ENCODE data around the gene PNRC1. TPM values are rescaled to one million over a fixed set of nuclear protein-coding genes. Genes with fewer than 3 reads are reported as not detected.
"Not testable (repeated sequence)": the region's sequence is repeated elsewhere in the genome, so short reads cannot be mapped to it uniquely, and the experiment has no call there.

The PNRC1 gene
- total RNA-seq, 1 experiment from 2014 or later, result 12.7 TPM

DNA sequence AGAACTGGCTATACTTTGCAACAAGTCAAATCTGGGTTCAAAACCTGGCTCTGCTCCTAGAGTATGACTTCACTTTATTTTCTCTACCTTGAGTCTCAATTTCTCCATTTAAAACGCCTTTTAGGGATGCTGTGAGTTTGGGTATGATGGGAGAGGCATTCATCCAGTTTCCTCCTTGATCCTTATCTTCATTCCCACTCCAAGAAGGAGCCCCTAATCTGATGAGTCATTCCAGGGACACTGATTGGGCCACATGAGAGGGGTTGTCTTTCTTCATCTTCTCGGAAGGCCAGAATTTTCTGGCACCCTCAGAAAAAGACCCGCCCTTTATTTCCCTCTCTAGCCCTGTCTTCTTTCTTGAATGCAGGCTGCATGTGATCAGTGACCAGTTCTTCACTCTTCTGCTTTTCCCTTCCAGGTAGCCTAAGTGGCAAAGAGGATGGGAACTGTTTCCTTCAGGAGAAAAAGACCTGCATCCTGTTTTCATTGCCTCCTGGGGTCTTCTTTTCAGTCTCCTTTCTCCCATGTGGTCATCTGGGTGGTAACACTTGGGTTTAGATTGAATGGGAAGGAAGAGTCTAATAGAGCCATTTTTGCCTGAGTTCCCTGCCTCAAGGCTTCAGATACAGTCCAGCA lies 32.1 kb upstream of the PNRC1 start:
- Histone ChIP-seq H3K36me3 (replicated peaks; ENCODE audit: control insufficient read depth, insufficient read depth, low read length) (no peaks in the 10 kb centered on the region), H3K27me3 (ENCODE audit: control insufficient read depth, insufficient read depth, low read length) (peaks cover 22% of the 10 kb centered on the region)
- DNase-seq, result peak; percentile 16

DNA sequence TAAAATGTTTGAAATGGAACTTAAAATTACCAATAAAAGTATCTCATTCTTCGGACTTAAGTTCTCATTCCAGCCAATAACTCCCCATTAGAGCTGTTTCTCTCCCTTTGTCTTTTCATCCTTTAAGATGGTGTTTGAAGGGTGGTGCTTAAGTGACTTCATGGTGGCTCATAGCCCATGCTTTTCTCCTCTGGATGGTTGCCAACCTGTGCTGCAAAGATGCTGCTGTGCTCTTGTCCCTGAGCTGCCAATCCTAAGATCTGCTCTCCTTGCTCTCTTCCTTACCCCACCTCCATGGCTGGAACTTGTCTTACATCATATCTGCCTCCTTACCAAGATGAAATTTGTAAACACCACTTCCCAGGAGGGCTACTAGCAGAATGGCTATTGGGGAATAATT lies 31.6 kb upstream of the PNRC1 start:
- no peak overlapping the region for H3K4me3 ChIP-seq (ENCODE audit: insufficient read depth, low read depth, low read length)
- peaks cover 22% of the 10 kb centered on the region for H3K27me3 ChIP-seq (ENCODE audit: control insufficient read depth, insufficient read depth, low read length)
- H3K36me3 ChIP-seq (replicated peaks; ENCODE audit: control insufficient read depth, insufficient read depth, low read length), result no peaks in the 10 kb centered on the region
- no peak for DNase-seq

More for the DNA sequence above, 32.1 kb upstream of the PNRC1 start:
- H3K4me3 ChIP-seq (ENCODE audit: insufficient read depth, low read depth, low read length), result no peak overlapping the region

DNA sequence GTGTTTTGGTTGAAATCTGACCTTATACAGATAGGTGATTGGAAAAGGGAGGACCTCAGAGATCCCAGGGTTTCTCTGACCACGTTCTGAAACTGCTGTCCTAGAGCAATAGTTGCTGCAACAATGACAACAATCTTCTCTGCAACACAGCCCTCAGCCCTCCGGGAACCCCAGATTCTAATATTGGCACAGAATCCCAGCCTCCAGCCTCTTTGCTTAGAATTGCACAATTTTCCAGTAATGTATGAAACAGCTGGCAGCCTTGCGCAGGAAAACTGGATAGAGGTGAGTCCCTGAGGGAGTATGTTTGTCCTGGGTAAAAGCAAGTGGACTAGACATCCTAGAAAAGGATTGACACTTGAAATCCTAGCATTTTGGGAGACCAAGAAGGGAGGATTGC lies 30.4 kb upstream of the PNRC1 start:
- peaks cover 22% of the 10 kb centered on the region for H3K27me3 ChIP-seq (ENCODE audit: control insufficient read depth, insufficient read depth, low read length)
- H3K4me3 ChIP-seq (ENCODE audit: insufficient read depth, low read depth, low read length), result no peak overlapping the region
- no peak for DNase-seq
- H3K36me3 ChIP-seq (replicated peaks; ENCODE audit: control insufficient read depth, insufficient read depth, low read length), result no peaks in the 10 kb centered on the region

DNA sequence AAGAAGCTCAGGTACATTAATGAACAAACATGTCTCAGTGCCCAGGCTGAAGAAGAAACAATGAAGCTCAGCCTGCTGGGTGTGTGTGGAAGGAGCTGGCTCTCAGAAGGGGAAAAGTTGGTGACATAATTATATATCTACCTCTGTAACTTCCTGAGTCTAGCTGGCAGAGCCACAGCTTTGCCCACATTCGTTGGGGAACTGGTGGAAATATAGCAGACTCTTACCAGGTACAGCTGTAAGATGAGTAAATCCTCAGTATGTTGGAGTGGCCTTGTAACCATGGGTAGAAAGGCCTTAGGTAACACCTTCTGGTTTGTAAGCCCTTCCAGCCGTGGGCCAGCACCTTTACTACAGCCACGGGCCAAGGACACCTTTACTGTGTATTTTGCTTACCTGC lies 29.9 kb upstream of the PNRC1 start:
- H3K27me3 ChIP-seq (ENCODE audit: control insufficient read depth, insufficient read depth, low read length), result peaks cover 22% of the 10 kb centered on the region
- no peaks in the 10 kb centered on the region for H3K36me3 ChIP-seq (replicated peaks; ENCODE audit: control insufficient read depth, insufficient read depth, low read length)
- H3K4me3 ChIP-seq (ENCODE audit: insufficient read depth, low read depth, low read length), result no peak overlapping the region
- no peak for DNase-seq

DNA sequence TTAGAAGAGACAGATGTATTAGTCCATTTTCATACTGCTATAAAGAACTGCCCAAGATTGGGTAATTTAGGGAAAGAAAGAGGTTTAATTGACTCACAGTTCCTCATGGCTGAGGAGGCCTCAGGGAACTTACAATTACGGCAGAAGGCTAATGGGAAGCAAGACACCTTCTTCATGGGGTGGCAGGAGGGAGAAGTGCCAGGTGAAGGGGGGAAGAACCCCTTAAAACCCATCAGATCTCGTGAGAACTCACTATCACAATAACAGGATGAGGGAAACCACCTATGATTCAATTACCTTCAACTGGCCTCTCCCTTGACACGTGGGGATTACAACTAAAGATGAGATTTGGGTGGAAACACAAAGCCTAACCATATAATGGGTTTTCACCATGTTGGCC lies 28.9 kb upstream of the PNRC1 start:
- DNase-seq, result no peak
- H3K4me3 ChIP-seq (ENCODE audit: insufficient read depth, low read depth, low read length), result no peak overlapping the region
- no peaks in the 10 kb centered on the region for H3K36me3 ChIP-seq (replicated peaks; ENCODE audit: control insufficient read depth, insufficient read depth, low read length)
- H3K27me3 ChIP-seq (ENCODE audit: control insufficient read depth, insufficient read depth, low read length), result peaks cover 22% of the 10 kb centered on the region

DNA sequence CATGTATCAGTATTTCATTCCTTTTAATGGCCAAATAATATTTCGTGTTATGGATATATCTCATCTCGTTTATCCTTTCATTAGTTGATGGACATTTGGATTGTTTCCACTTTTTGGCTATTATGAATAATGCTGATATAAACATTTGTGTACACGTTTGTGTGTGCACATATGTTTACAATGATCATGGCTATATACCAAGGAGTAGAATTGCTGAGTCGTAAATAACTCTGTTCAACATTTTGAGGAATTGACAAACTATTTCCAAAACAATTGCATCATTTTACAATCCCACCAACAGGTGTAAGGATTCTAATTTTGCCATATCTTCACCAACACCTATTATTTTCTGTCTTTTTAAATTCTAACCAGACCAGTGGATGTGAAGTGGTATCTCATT lies 26.3 kb upstream of the PNRC1 start:
- Histone ChIP-seq H3K4me3 (ENCODE audit: insufficient read depth, low read depth, low read length) (no peak overlapping the region), H3K27me3 (ENCODE audit: control insufficient read depth, insufficient read depth, low read length) (peaks cover 15% of the 10 kb centered on the region), H3K36me3 (replicated peaks; ENCODE audit: control insufficient read depth, insufficient read depth, low read length) (no peaks in the 10 kb centered on the region)
- no peak for DNase-seq

DNA sequence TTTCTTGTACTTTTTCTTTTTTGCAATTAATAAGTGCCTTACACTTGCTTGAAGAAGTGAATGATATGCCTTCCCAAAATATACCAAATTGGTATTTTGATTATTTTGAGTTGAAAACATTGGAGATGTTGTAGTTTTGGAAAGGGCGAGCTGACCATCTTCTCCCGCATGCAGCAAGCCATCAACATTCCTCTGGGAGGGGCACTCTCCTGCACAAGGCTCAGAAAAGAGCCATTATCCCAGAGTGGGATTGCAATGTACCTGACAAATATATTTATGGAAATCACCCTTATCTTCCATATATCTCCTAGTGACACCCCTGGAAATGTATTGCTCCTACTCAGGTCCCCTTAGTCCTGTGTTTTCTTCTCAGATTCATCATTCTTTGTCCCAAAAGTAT lies 22.8 kb upstream of the PNRC1 start:
- peak; percentile 37 for DNase-seq
- H3K4me3 ChIP-seq (ENCODE audit: insufficient read depth, low read depth, low read length), result no peak overlapping the region
- no peaks in the 10 kb centered on the region for H3K27me3 ChIP-seq (ENCODE audit: control insufficient read depth, insufficient read depth, low read length)
- H3K36me3 ChIP-seq (replicated peaks; ENCODE audit: control insufficient read depth, insufficient read depth, low read length), result no peaks in the 10 kb centered on the region

DNA sequence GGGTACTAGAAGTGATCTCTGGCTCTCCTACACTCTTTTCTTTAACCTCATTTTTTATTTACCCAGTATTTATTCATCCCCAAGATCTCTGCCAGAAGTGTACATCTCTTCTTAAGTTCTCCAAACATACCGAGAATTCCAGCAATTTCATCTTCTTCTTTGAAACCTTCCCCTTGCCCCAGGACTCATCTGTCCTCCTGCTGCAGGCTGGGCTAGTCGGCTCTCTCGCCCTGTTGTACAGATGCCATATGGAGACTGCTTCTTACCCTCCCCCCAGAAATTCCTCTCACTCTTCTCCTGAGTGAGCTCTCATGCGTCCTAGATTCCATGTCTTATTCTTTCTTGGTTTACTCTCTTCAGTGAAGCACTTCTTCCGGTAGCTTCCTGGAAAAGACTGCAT lies 21.9 kb upstream of the PNRC1 start:
- no peaks in the 10 kb centered on the region for H3K27me3 ChIP-seq (ENCODE audit: control insufficient read depth, insufficient read depth, low read length)
- H3K4me3 ChIP-seq (ENCODE audit: insufficient read depth, low read depth, low read length), result no peak overlapping the region
- H3K36me3 ChIP-seq (replicated peaks; ENCODE audit: control insufficient read depth, insufficient read depth, low read length), result no peaks in the 10 kb centered on the region
- no peak for DNase-seq

DNA sequence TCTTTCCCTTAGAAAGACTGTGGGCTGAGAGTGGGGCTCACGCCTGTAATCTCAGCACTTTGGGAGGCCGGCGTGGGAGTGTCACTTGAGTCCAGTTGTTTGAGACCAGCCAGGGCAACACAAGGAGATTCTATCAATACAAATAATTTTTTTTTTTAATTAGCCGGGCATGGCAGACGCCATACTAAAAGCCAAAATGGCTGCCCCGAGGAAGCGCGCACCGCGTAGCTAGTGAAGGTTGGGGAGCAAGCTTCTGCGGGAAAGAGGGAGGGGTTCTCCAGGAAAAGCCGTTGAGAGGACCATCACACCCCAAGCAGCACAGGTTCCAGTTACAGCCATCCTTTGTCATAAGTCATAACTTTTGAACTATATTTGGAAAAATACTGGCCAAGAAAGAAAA lies 21.3 kb upstream of the PNRC1 start:
- Histone ChIP-seq H3K36me3 (replicated peaks; ENCODE audit: control insufficient read depth, insufficient read depth, low read length) (no peaks in the 10 kb centered on the region), H3K4me3 (ENCODE audit: insufficient read depth, low read depth, low read length) (no peak overlapping the region), H3K27me3 (ENCODE audit: control insufficient read depth, insufficient read depth, low read length) (no peaks in the 10 kb centered on the region)
- DNase-seq, result no peak

DNA sequence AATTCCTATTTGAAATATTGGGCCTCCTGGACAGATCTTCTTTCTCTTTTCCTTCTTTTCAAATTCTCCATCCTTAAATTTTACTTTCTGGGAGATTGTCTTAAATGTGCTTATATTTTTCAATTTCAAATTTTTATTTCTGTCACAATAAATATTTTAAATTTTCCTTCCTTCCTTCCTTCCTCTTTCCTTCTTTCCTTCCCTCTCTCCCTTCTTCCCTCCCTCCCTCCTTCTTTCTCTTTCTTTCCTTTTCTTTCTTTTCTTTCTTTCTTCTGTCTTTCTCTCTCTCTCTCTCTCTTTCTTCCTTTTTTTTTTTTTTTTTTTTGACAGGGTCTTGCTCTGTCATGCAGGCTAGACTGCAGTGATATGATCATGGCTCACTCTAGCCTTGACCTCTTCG lies 16.7 kb upstream of the PNRC1 start:
- no peak for DNase-seq
- Histone ChIP-seq H3K4me3 (ENCODE audit: insufficient read depth, low read depth, low read length) (no peak overlapping the region), H3K36me3 (replicated peaks; ENCODE audit: control insufficient read depth, insufficient read depth, low read length) (no peaks in the 10 kb centered on the region), H3K27me3 (ENCODE audit: control insufficient read depth, insufficient read depth, low read length) (no peaks in the 10 kb centered on the region)

DNA sequence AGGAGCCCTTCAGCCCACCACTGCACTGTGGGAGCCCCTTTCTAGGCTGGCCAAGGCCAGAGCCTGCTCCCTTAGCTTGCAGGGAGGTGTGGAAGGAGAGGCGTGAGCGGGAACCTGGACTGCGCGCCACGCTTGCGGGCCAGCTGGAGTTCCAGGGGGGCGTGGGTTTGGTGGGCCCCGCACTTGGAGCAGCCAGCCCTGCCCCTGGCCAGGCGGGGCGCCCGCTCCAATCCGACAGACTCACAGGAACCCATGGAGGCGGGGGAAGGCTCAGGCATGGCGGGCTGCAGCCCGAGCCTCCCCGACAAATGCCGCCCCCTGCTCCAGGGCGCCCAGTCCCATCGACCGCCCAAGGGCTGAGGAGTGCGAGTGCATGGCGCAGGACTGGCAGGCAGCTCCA lies 15.6 kb upstream of the PNRC1 start:
- DNase-seq, result not testable (repeated sequence)

DNA sequence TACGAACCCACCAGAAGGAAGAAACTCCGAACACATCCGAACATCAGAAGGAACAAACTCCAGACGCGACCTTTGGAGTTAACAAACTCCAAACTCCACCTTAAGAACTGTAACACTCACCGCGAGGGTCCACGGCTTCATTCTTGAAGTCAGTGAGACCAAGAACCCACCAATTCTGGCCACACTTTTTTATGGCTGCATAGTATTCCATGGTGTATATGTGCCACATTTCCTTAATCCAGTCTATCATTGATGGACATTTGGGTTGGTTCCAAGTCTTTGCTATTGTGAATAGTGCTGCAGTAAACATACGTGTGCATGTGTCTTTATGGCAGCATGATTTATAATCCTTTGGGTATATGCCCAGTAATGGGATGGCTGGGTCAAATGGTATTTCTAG lies 14.4 kb upstream of the PNRC1 start:
- H3K27me3 ChIP-seq (ENCODE audit: control insufficient read depth, insufficient read depth, low read length); H3K36me3 ChIP-seq (replicated peaks; ENCODE audit: control insufficient read depth, insufficient read depth, low read length); DNase-seq; H3K4me3 ChIP-seq (ENCODE audit: insufficient read depth, low read depth, low read length): not testable (repeated sequence)

More for the DNA sequence above, 15.6 kb upstream of the PNRC1 start:
- H3K36me3 ChIP-seq (replicated peaks; ENCODE audit: control insufficient read depth, insufficient read depth, low read length); H3K27me3 ChIP-seq (ENCODE audit: control insufficient read depth, insufficient read depth, low read length); H3K4me3 ChIP-seq (ENCODE audit: insufficient read depth, low read depth, low read length): not testable (repeated sequence)

DNA sequence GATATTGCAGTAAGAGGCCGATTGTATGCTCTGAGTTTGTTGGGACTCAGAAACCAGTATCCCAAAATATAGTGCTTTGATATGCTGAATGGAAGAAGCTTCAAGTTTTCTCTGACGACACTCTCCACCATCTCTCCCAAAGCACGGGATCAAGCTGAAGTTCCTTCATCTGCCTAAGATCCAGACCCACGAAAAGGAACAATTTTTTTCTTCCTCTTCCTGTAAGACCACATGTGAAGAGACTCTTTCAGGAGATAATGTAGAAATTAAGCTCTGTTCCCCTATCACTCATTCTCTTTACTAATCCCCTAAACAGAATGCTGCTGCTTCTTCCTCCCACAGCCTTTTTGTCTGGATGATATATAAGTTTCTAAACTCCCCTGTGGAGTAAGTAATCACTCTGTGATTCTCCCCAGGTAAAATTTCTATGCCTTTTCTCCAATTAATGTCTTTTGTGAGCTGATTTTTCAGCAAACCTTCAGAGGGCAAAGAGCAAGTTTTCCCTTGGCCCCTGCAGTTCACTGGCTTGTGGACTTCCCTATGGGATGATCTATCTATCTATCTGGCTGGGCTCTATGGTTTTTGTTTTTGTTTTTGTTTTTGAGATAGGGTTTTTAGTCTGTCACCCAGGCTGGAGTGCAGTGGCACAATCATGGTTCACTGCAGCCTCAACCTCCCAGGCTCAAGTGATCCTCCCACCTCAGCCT lies 13.5 kb upstream of the PNRC1 start:
- no peaks in the 10 kb centered on the region for H3K27me3 ChIP-seq (ENCODE audit: control insufficient read depth, insufficient read depth, low read length)
- no peak for DNase-seq
- no peak overlapping the region for H3K4me3 ChIP-seq (ENCODE audit: insufficient read depth, low read depth, low read length)
- H3K36me3 ChIP-seq (replicated peaks; ENCODE audit: control insufficient read depth, insufficient read depth, low read length), result no peaks in the 10 kb centered on the region

DNA sequence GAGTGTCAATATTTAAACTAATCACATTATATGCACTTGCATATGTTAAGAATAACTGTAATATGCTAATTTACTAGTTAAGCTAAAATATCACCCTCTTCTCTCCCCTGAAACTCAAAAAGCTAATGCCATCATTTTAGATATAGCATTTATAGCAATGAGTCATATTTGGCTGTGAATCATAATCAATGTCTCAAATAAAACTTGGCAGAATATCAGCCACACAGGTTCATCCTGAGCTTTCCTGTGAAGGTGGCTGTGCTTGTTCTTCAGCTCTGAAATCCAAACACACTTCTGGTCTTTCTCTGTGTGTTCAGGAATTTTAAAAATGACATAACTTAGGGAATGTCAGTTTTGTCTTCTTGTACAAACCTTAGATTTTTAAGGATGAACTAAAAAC lies 12.8 kb upstream of the PNRC1 start:
- no peak for DNase-seq
- H3K27me3 ChIP-seq (ENCODE audit: control insufficient read depth, insufficient read depth, low read length), result no peaks in the 10 kb centered on the region
- H3K36me3 ChIP-seq (replicated peaks; ENCODE audit: control insufficient read depth, insufficient read depth, low read length), result no peaks in the 10 kb centered on the region
- no peak overlapping the region for H3K4me3 ChIP-seq (ENCODE audit: insufficient read depth, low read depth, low read length)

DNA sequence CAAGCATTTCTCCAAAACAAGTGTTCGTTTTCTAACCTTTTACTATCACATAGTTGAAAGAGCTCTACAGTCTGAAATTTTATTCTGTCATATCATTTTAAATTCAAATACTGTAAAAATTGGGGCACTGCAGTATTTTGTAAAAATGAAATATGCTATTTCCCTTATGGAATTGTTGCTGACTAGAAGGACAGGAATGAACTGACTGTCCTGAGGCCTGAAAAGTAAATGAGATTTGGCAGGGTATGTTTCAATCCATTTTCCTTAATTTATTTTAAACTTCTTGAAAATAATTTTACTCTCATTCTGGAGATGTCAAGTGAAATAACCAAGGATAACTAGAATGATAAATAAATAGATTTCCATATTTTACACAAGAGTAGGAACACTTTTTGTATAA lies 11.9 kb upstream of the PNRC1 start:
- DNase-seq, result no peak
- Histone ChIP-seq H3K27me3 (ENCODE audit: control insufficient read depth, insufficient read depth, low read length) (no peaks in the 10 kb centered on the region), H3K36me3 (replicated peaks; ENCODE audit: control insufficient read depth, insufficient read depth, low read length) (no peaks in the 10 kb centered on the region), H3K4me3 (ENCODE audit: insufficient read depth, low read depth, low read length) (no peak overlapping the region)

Data from H7 (cell line).